Stimulated activated CD8-positive, alpha-beta memory T cell treated with anti-CD3 and anti-CD28 coated beads, Interleukin-4, amount 100 ng/mL, for 48 hours (primary cell): ENCODE data around the gene PARVA.

Experiments used
- DNase-seq: peaks from one replicate; pipeline ENCODE4 v3.0.0-alpha.2; 2020

The PARVA gene

GRCh38 chr11:12534549-12534948, 157.2 kb downstream of the PARVA start:
- no peak for DNase-seq

GRCh38 chr11:12535321-12535720, 157.9 kb downstream of the PARVA start:
- no peak for DNase-seq

- DNase-seq: no peak
Observed at GRCh38 chr11:12536566-12536965, 159.2 kb downstream of the PARVA start.

GRCh38 chr11:12537778-12538401, 160.5 kb downstream of the PARVA start:
- DNase-seq: no peak

GRCh38 chr11:12538889-12539421, 161.6 kb downstream of the PARVA start:
- no peak for DNase-seq

GRCh38 chr11:12539572-12539971, 162.2 kb downstream of the PARVA start:
- no peak for DNase-seq

- DNase-seq: no peak
Observed at GRCh38 chr11:12540075-12540680, 162.8 kb downstream of the PARVA start.

- no peak for DNase-seq
Observed at GRCh38 chr11:12540913-12541582, 163.7 kb downstream of the PARVA start.

GRCh38 chr11:12541583-12542151, 164.3 kb downstream of the PARVA start:
- no peak for DNase-seq

GRCh38 chr11:12542186-12542935, 165.0 kb downstream of the PARVA start:
- no peak for DNase-seq

- DNase-seq: no peak
Observed at GRCh38 chr11:12543596-12544415, 166.4 kb downstream of the PARVA start.

GRCh38 chr11:12544986-12545775, 167.8 kb downstream of the PARVA start:
- no peak for DNase-seq

- DNase-seq: no peak
Observed at GRCh38 chr11:12546122-12546521, 168.8 kb downstream of the PARVA start.

GRCh38 chr11:12546660-12547059, 169.3 kb downstream of the PARVA start:
- DNase-seq: no peak

GRCh38 chr11:12547953-12548650, 170.7 kb downstream of the PARVA start:
- no peak for DNase-seq

GRCh38 chr11:12552692-12553091, 175.3 kb downstream of the PARVA start:
- DNase-seq: no peak

- DNase-seq: no peak
Observed at GRCh38 chr11:12554122-12554521, 176.8 kb downstream of the PARVA start.

GRCh38 chr11:12556155-12556554, 178.8 kb downstream of the PARVA start:
- DNase-seq: no peak

GRCh38 chr11:12556788-12557384, 179.5 kb downstream of the PARVA start:
- DNase-seq: no peak

GRCh38 chr11:12559011-12559410, 181.6 kb downstream of the PARVA start:
- DNase-seq: no peak
